ENCODE results near the gene RHBDF2. TPM values are rescaled to one million over a fixed set of nuclear protein-coding genes. Genes with fewer than 3 reads are reported as not detected.

The RHBDF2 gene
- total and polyA plus RNA-seq, 2 donors (not counting 3 experiments of a cell fraction or from before 2014, with no cell fraction given), result 25.5 to 38.5 TPM

DNA sequence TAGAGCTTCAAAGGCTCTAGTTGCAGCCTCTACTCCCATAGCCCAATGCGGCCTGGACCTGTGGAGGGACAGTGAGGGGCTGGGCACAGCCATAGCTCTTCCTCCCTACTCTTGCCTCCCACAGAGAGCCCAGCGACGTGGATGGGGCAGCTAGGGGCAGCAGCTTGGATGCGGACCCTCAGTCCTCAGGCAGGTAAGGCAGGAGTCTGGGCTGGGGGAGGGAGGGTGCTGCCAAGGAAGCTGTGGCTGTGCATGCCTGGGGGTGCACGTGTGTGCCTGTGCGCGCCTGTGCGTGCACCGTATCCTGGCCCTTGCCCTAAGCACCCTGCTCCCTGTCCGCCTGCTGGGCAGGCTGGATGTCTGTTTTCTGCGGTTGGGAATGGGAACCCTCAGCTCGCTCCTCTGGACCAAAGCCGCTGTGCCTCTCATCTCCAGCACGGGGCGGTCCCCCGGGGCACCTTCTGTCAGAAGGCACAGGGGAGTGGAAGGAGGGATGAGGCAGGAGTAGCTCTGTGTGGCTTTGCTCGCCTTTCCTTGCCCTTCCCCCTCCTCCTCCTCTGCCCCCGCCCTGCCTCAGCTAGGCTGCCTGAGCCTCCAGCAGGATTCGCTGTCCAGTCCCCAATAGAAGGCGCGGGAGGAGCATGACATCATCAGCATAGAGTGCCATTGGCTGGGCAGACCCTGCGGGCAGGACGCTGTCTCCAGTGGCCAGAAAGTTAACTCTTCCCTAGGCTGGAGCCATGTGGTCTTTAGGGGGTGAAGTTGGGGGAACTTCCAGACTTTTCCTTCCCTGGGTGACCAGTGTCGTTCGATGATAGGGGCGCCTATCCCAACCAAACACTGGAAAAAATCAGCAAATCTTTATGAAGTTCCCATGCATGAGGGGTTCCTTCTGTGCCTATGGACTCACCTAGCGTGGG, 39.4 kb upstream of the RHBDF2 start:
- CTCF ChIA-PET, result interaction anchor here (0.6 to 3.3 kb wide), 10 partner anchors 10 to 172 kb away, joined by 3 to 23 read pairs (median 5); partner anchors contain the start of gene ST6GALNAC2
- peak overlapping the region; percentile 61 for H3K4me2 ChIP-seq (ENCODE audit: insufficient read depth, low read length)
- H3K4me3 ChIP-seq (replicated peaks in 1 of 3; ENCODE audit: insufficient read depth in 1 of 3, low read depth in 1 of 3, low read length in 3 of 3), result peak overlapping the region in 1 of 3 experiments; percentile 35
- peaks cover 4% of the 10 kb centered on the region for H3K4me1 ChIP-seq (ENCODE audit: control insufficient read depth, extremely low read depth, insufficient read depth, low read length)
- H4K20me1 ChIP-seq (replicated peaks; ENCODE audit: control insufficient read depth, extremely low read depth, insufficient read depth, low read length), result no peaks in the 10 kb centered on the region
- no peaks in the 10 kb centered on the region for H3K79me2 ChIP-seq (ENCODE audit: control insufficient read depth, insufficient read depth, low read length)
- FAIRE-seq (peak; percentile 99), DNase-seq (ENCODE audit: low read depth, low spot score) (peak; percentile 95)
- H2AFZ ChIP-seq (ENCODE audit: low read depth, low read length), result peak overlapping the region; percentile 87
- intact Hi-C loops (cut with micrococcal nuclease) (loop anchor here (2.0 kb wide), 1 partner anchor 14 kb away; no protein-coding TSS in a partner anchor), dilution Hi-C loops (cut with MboI; ENCODE audit: extremely low pct_ligation_motif_present, low sequenced_read_pairs) (no loop called here)
- no peaks in the 10 kb centered on the region for H3K9me3 ChIP-seq (replicated peaks; ENCODE audit: control insufficient read depth, insufficient read depth, low read length)
- POLR2A ChIA-PET, result interaction anchor here (1.0 kb wide), 2 partner anchors 17 kb away, joined by 3 read pairs; no protein-coding TSS in a partner anchor
- peak; percentile 38 for TF ChIP-seq MAX (IDR thresholded peaks at IDR 0.05; ENCODE audit: insufficient read depth, insufficient read length)
- no peak for TF ChIP-seq MYC (IDR thresholded peaks at IDR 0.05; ENCODE audit: low read depth, low read length)
- TF ChIP-seq, protein P1, sequence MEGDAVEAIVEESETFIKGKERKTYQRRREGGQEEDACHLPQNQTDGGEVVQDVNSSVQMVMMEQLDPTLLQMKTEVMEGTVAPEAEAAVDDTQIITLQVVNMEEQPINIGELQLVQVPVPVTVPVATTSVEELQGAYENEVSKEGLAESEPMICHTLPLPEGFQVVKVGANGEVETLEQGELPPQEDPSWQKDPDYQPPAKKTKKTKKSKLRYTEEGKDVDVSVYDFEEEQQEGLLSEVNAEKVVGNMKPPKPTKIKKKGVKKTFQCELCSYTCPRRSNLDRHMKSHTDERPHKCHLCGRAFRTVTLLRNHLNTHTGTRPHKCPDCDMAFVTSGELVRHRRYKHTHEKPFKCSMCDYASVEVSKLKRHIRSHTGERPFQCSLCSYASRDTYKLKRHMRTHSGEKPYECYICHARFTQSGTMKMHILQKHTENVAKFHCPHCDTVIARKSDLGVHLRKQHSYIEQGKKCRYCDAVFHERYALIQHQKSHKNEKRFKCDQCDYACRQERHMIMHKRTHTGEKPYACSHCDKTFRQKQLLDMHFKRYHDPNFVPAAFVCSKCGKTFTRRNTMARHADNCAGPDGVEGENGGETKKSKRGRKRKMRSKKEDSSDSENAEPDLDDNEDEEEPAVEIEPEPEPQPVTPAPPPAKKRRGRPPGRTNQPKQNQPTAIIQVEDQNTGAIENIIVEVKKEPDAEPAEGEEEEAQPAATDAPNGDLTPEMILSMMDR (IDR thresholded peaks at IDR 0.05; ENCODE audit: extremely low read depth in 1 of 2, insufficient read depth in 1 of 2, low read depth in 1 of 2, low read length in 2 of 2), result peak in 1 of 2 donors; percentile 27
- TF ChIP-seq GATA2 (IDR thresholded peaks at IDR 0.05; ENCODE audit: insufficient read depth, insufficient read length, low read depth, low read length), result no peak
- peak; percentile 35 for TF ChIP-seq POLR2AphosphoS5 (IDR thresholded peaks at IDR 0.05; ENCODE audit: insufficient read depth, low read depth, low read length)
- TF ChIP-seq EZH2 (IDR thresholded peaks at IDR 0.05; ENCODE audit: borderline replicate concordance, low read depth, low read length, severe bottlenecking), result no peak
- TF ChIP-seq JUN (IDR thresholded peaks at IDR 0.05; ENCODE audit: borderline replicate concordance, insufficient read depth, insufficient read length, low read depth), result peak; percentile 44
- peak; percentile 53 for TF ChIP-seq POLR2A (IDR thresholded peaks at IDR 0.05; ENCODE audit: low read depth, low read length)
- no peak for TF ChIP-seq FOS (IDR thresholded peaks at IDR 0.05; ENCODE audit: borderline replicate concordance, insufficient read depth, low read length)
- no peak overlapping the region for H3K9ac ChIP-seq (replicated peaks; ENCODE audit: extremely low read depth, insufficient read depth, low read length)
- no peaks in the 10 kb centered on the region for H3K36me3 ChIP-seq (ENCODE audit: control insufficient read depth in 2 of 2, extremely low read depth in 1 of 2, insufficient read depth in 2 of 2, low read length in 2 of 2)
- no TSS peak for BruUV-seq (replicated peaks)
- H3K27me3 ChIP-seq (ENCODE audit: control insufficient read depth in 2 of 2, insufficient read depth in 2 of 2, low read length in 2 of 2), result peaks cover 17 to 19% of the 10 kb centered on the region in 2 experiments
- no peak overlapping the region for H3K27ac ChIP-seq (ENCODE audit: insufficient read depth, low read depth, low read length)
- H3K9me1 ChIP-seq (replicated peaks; ENCODE audit: control insufficient read depth, extremely low read depth, insufficient read depth, low read length), result no peaks in the 10 kb centered on the region
